ENCODE data around the gene TMCO4. TPM values are rescaled to one million over a fixed set of nuclear protein-coding genes. Genes with fewer than 3 reads are reported as not detected.

Gene TMCO4
- total and polyA plus RNA-seq, 5 donors from 2014 or later = 10.9 to 18.7 (median 14.1) TPM

GRCh38 chr1:19650416-19651140, 149.1 kb downstream of the TMCO4 start:
- Mint-ChIP-seq H3K27me3 (peaks cover 22% of the 10 kb centered on the region), H3K4me3 (no peak overlapping the region), H3K9me3 (no peaks in the 10 kb centered on the region), H3K36me3 (no peaks in the 10 kb centered on the region), H3K4me1 (peaks cover 0 to 20% (median 9%) of the 10 kb centered on the region in 4 donors), H3K27ac (no peak overlapping the region)
- no peak for ATAC-seq (ENCODE audit: low read depth in 2 of 2)
- Histone ChIP-seq H3K4me1 (ENCODE audit: control insufficient read depth, insufficient read depth, low read length, poor library complexity, severe bottlenecking) (no peaks in the 10 kb centered on the region), H3K4me3 (ENCODE audit: low read depth, low read length) (no peak overlapping the region), H3K36me3 (ENCODE audit: control insufficient read depth, insufficient read depth, low read length) (no peaks in the 10 kb centered on the region), H3K9me3 (ENCODE audit: control insufficient read depth in 2 of 2, low read length in 2 of 2) (no peaks in the 10 kb centered on the region), H3K27me3 (ENCODE audit: control insufficient read depth, insufficient read depth, low read length) (peaks cover 3% of the 10 kb centered on the region), H3K27ac (ENCODE audit: insufficient read depth, low read length, poor library complexity, severe bottlenecking) (no peak overlapping the region)
- DNase-seq = no peak

DNA sequence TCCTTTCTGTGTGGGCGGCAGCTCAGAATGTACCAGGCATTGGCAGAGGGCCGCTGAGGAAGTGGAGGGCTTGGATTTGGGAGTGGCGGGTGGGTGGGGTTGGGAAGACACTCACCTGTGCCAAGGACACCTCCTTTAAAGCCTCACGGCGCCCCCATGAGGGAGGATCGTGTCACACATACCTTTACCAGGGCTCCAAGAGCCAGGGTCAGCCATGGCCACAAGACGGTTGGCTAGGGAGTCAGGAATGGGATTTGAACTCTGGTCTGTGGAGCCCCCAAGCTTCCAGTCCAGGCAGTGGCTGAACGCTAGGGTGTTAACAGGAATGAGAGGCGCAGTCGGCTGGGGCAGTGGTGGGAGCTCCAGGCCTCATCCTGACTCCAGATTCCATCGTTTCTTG, 151.0 kb downstream of the TMCO4 start:
- no peak overlapping the region for H3K4me3 Mint-ChIP-seq
- Histone ChIP-seq H3K9me3 (ENCODE audit: control insufficient read depth in 2 of 2, low read length in 2 of 2) (no peaks in the 10 kb centered on the region), H3K4me1 (ENCODE audit: control insufficient read depth, insufficient read depth, low read length, poor library complexity, severe bottlenecking) (peaks cover 6% of the 10 kb centered on the region), H3K27ac (ENCODE audit: insufficient read depth, low read length, poor library complexity, severe bottlenecking) (no peak overlapping the region), H3K27me3 (ENCODE audit: control insufficient read depth, insufficient read depth, low read length) (peaks cover 3% of the 10 kb centered on the region), H3K4me3 (ENCODE audit: low read depth, low read length) (no peak overlapping the region), H3K36me3 (ENCODE audit: control insufficient read depth, insufficient read depth, low read length) (no peaks in the 10 kb centered on the region)
- H3K27me3 Mint-ChIP-seq = peaks cover 30% of the 10 kb centered on the region
- ATAC-seq (ENCODE audit: low read depth in 2 of 2) (no peak), DNase-seq (no peak)
- H3K4me1 Mint-ChIP-seq = peaks cover 0 to 23% (median 9%) of the 10 kb centered on the region in 4 donors
- no peaks in the 10 kb centered on the region for H3K9me3 Mint-ChIP-seq
- H3K36me3 Mint-ChIP-seq = no peaks in the 10 kb centered on the region
- H3K27ac Mint-ChIP-seq = no peak overlapping the region

DNA sequence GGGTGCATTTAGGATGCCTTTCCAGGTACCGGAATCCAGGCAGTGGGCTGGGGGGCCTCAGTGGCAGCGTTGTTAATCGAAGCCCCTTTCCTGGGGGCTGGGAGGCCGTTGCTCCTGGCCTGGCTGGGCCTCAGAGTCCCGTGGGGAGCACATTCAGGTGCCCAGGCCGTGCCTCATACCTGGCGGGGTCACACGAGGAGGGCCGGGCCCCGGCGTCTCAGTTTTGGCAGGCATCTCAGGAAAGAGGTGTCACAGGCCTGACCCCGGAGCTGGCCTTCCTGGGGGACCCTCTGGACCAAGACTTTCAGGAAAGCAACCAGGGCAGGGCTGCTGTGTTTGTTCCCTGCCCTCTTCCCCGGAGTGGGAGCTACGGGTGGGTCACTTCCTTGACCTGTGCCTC, 151.5 kb downstream of the TMCO4 start:
- no peak for ATAC-seq (ENCODE audit: low read depth in 2 of 2)
- Histone ChIP-seq H3K27me3 (ENCODE audit: control insufficient read depth, insufficient read depth, low read length) (peaks cover 3% of the 10 kb centered on the region), H3K9me3 (ENCODE audit: control insufficient read depth in 2 of 2, low read length in 2 of 2) (no peaks in the 10 kb centered on the region), H3K4me3 (ENCODE audit: low read depth, low read length) (no peak overlapping the region), H3K4me1 (ENCODE audit: control insufficient read depth, insufficient read depth, low read length, poor library complexity, severe bottlenecking) (peaks cover 10% of the 10 kb centered on the region), H3K27ac (ENCODE audit: insufficient read depth, low read length, poor library complexity, severe bottlenecking) (no peak overlapping the region), H3K36me3 (ENCODE audit: control insufficient read depth, insufficient read depth, low read length) (no peaks in the 10 kb centered on the region)
- DNase-seq = no peak
- no peaks in the 10 kb centered on the region for H3K36me3 Mint-ChIP-seq
- no peak overlapping the region for H3K27ac Mint-ChIP-seq
- H3K4me1 Mint-ChIP-seq = peaks cover 0 to 27% (median 11%) of the 10 kb centered on the region in 4 donors
- no peaks in the 10 kb centered on the region for H3K9me3 Mint-ChIP-seq
- H3K27me3 Mint-ChIP-seq = peaks cover 34% of the 10 kb centered on the region
- no peak overlapping the region for H3K4me3 Mint-ChIP-seq

GRCh38 chr1:19647643-19648042, 152.1 kb downstream of the TMCO4 start:
- Mint-ChIP-seq H3K4me1 (peaks cover 0 to 27% (median 11%) of the 10 kb centered on the region in 4 donors), H3K9me3 (no peaks in the 10 kb centered on the region)
- peak in 1 of 3 donors; percentile 53 for DNase-seq

GRCh38 chr1:19646377-19647319, 153.1 kb downstream of the TMCO4 start:
- H3K4me3 ChIP-seq (ENCODE audit: low read depth, low read length) = no peak overlapping the region

More at GRCh38 chr1:19647643-19648042, 152.1 kb downstream of the TMCO4 start:
- peak overlapping the region in 3 of 4 donors; percentile 19 to 73 (median 37) for H3K4me3 Mint-ChIP-seq
- no peaks in the 10 kb centered on the region for H3K36me3 Mint-ChIP-seq
- Histone ChIP-seq H3K9me3 (ENCODE audit: control insufficient read depth in 2 of 2, low read length in 2 of 2) (no peaks in the 10 kb centered on the region), H3K4me3 (ENCODE audit: low read depth, low read length) (no peak overlapping the region), H3K4me1 (ENCODE audit: control insufficient read depth, insufficient read depth, low read length, poor library complexity, severe bottlenecking) (peaks cover 10% of the 10 kb centered on the region), H3K27ac (ENCODE audit: insufficient read depth, low read length, poor library complexity, severe bottlenecking) (no peak overlapping the region), H3K36me3 (ENCODE audit: control insufficient read depth, insufficient read depth, low read length) (no peaks in the 10 kb centered on the region), H3K27me3 (ENCODE audit: control insufficient read depth, insufficient read depth, low read length) (peaks cover 8% of the 10 kb centered on the region)
- no peak overlapping the region for H3K27ac Mint-ChIP-seq
- peaks cover 40% of the 10 kb centered on the region for H3K27me3 Mint-ChIP-seq
- no peak for ATAC-seq (ENCODE audit: low read depth in 2 of 2)

GRCh38 chr1:19645411-19646251, 154.1 kb downstream of the TMCO4 start:
- Histone ChIP-seq H3K27ac (ENCODE audit: insufficient read depth, low read length, poor library complexity, severe bottlenecking) (no peak overlapping the region), H3K4me3 (ENCODE audit: low read depth, low read length) (no peak overlapping the region), H3K36me3 (ENCODE audit: control insufficient read depth, insufficient read depth, low read length) (no peaks in the 10 kb centered on the region), H3K27me3 (ENCODE audit: control insufficient read depth, insufficient read depth, low read length) (peaks cover 14% of the 10 kb centered on the region), H3K9me3 (ENCODE audit: control insufficient read depth in 2 of 2, low read length in 2 of 2) (no peaks in the 10 kb centered on the region), H3K4me1 (ENCODE audit: control insufficient read depth, insufficient read depth, low read length, poor library complexity, severe bottlenecking) (peaks cover 10% of the 10 kb centered on the region)
- no peaks in the 10 kb centered on the region for H3K36me3 Mint-ChIP-seq
- peaks cover 53% of the 10 kb centered on the region for H3K27me3 Mint-ChIP-seq
- DNase-seq = no peak
- H3K4me3 Mint-ChIP-seq = peak overlapping the region in 3 of 4 donors; percentile 9 to 84 (median 39)
- no peaks in the 10 kb centered on the region for H3K9me3 Mint-ChIP-seq
- ATAC-seq (ENCODE audit: low read depth in 2 of 2) = no peak
- H3K4me1 Mint-ChIP-seq = peaks cover 0 to 25% (median 10%) of the 10 kb centered on the region in 4 donors
- peak overlapping the region in 1 of 3 donors; percentile 15 for H3K27ac Mint-ChIP-seq

More at GRCh38 chr1:19646377-19647319, 153.1 kb downstream of the TMCO4 start:
- Mint-ChIP-seq H3K27me3 (peaks cover 47% of the 10 kb centered on the region), H3K4me1 (peaks cover 0 to 27% (median 11%) of the 10 kb centered on the region in 4 donors), H3K4me3 (peak overlapping the region; percentile 19 to 84 (median 48)), H3K36me3 (no peaks in the 10 kb centered on the region), H3K27ac (no peak overlapping the region), H3K9me3 (no peaks in the 10 kb centered on the region)
- H3K4me1 ChIP-seq (ENCODE audit: control insufficient read depth, insufficient read depth, low read length, poor library complexity, severe bottlenecking) = peaks cover 10% of the 10 kb centered on the region
- no peak overlapping the region for H3K27ac ChIP-seq (ENCODE audit: insufficient read depth, low read length, poor library complexity, severe bottlenecking)
- DNase-seq (peak in 1 of 3 donors; percentile 27), ATAC-seq (ENCODE audit: low read depth in 2 of 2) (no peak)
- H3K9me3 ChIP-seq (ENCODE audit: control insufficient read depth in 2 of 2, low read length in 2 of 2) = no peaks in the 10 kb centered on the region
- H3K27me3 ChIP-seq (ENCODE audit: control insufficient read depth, insufficient read depth, low read length) = peaks cover 11% of the 10 kb centered on the region
- no peaks in the 10 kb centered on the region for H3K36me3 ChIP-seq (ENCODE audit: control insufficient read depth, insufficient read depth, low read length)

Data from CD4-positive, CD25-positive, alpha-beta regulatory T cell (primary cell).